ENCODE results near the gene PITPNB. TPM values are rescaled to one million over a fixed set of nuclear protein-coding genes. Genes with fewer than 3 reads are reported as not detected.

Gene PITPNB
- total RNA-seq, 4 donors from 2014 or later, result 28.0 to 48.2 (median 40.3) TPM

GRCh38 chr22:27867085-27867952, 51.7 kb downstream of the PITPNB start:
- intact Hi-C loops (cut with DNase I; ENCODE audit: low total_unique reads), result no loop called here
- Histone ChIP-seq H3K9me3 (no peaks in the 10 kb centered on the region), H3K36me3 (no peaks in the 10 kb centered on the region), H3K4me3 (no peak overlapping the region), H3K4me1 (peaks cover 41 to 82% (median 57%) of the 10 kb centered on the region in 4 donors), H3K27ac (peak overlapping the region; percentile 63 to 85 (median 80)), H3K27me3 (no peaks in the 10 kb centered on the region)
- no peak for TF ChIP-seq POLR2AphosphoS5 (IDR thresholded peaks at IDR 0.05)
- TF ChIP-seq POLR2A (IDR thresholded peaks at IDR 0.05), result no peak
- TF ChIP-seq CTCF (IDR thresholded peaks at IDR 0.05), result no peak
- no peak for TF ChIP-seq EP300 (IDR thresholded peaks at IDR 0.05; ENCODE audit: low read depth)
- WGBS, 2 donors (ENCODE audit: low coverage in 1 of 2), result 54 to 61% methylated on average over 4 of the region's 4 CpGs
- DNase-seq, result no peak
- in situ Hi-C loops (cut with MboI; ENCODE audit: low pct_ligation_motif_present in 1 of 4, low pct_unique_long_range_greater_than_20kb in 1 of 4, low sequenced_read_pairs in 3 of 4), result no loop called here

- no peak overlapping the region for H3K4me3 ChIP-seq
- peak overlapping the region; percentile 63 to 85 (median 80) for H3K27ac ChIP-seq
- no peak for DNase-seq
- H3K27me3 ChIP-seq, result no peaks in the 10 kb centered on the region
- WGBS, 2 donors (ENCODE audit: low coverage in 1 of 2), result 50 to 61% methylated on average over 7 of the region's 7 CpGs
- peaks cover 41 to 84% (median 57%) of the 10 kb centered on the region in 4 donors for H3K4me1 ChIP-seq
- intact Hi-C loops (cut with DNase I; ENCODE audit: low total_unique reads), result no loop called here
- H3K36me3 ChIP-seq, result no peaks in the 10 kb centered on the region
- no peaks in the 10 kb centered on the region for H3K9me3 ChIP-seq
- in situ Hi-C loops (cut with MboI; ENCODE audit: low pct_ligation_motif_present in 1 of 4, low pct_unique_long_range_greater_than_20kb in 1 of 4, low sequenced_read_pairs in 3 of 4), result no loop called here
- TF ChIP-seq CTCF (IDR thresholded peaks at IDR 0.05) (no peak), POLR2AphosphoS5 (IDR thresholded peaks at IDR 0.05) (peak in 2 of 3 donors; percentile 11 to 21)
Observed at GRCh38 chr22:27866135-27867084, 52.6 kb downstream of the PITPNB start.

- no peaks in the 10 kb centered on the region for H3K9me3 ChIP-seq
- H3K4me1 ChIP-seq, result peaks cover 41 to 80% (median 49%) of the 10 kb centered on the region in 4 donors
- H3K4me3 ChIP-seq, result no peak overlapping the region
- 75 to 79% methylated on average over 5 to 6 of the region's 6 CpGs for WGBS, 2 donors (ENCODE audit: low coverage in 1 of 2)
- DNase-seq, result no peak
- TF ChIP-seq POLR2AphosphoS5 (IDR thresholded peaks at IDR 0.05), result no peak
- TF ChIP-seq CTCF (IDR thresholded peaks at IDR 0.05), result no peak
- no peak for TF ChIP-seq EP300 (IDR thresholded peaks at IDR 0.05; ENCODE audit: low read depth)
- no peak for TF ChIP-seq POLR2A (IDR thresholded peaks at IDR 0.05)
- in situ Hi-C loops (cut with MboI; ENCODE audit: low pct_ligation_motif_present in 1 of 4, low pct_unique_long_range_greater_than_20kb in 1 of 4, low sequenced_read_pairs in 3 of 4), result no loop called here
- H3K36me3 ChIP-seq, result no peaks in the 10 kb centered on the region
- intact Hi-C loops (cut with DNase I; ENCODE audit: low total_unique reads), result no loop called here
- peak overlapping the region; percentile 63 to 85 (median 80) for H3K27ac ChIP-seq
- no peaks in the 10 kb centered on the region for H3K27me3 ChIP-seq
Observed at GRCh38 chr22:27865496-27865895, 53.6 kb downstream of the PITPNB start.

- TF ChIP-seq POLR2AphosphoS5 (IDR thresholded peaks at IDR 0.05) (no peak), EP300 (IDR thresholded peaks at IDR 0.05; ENCODE audit: low read depth) (no peak), CTCF (IDR thresholded peaks at IDR 0.05) (no peak), POLR2A (IDR thresholded peaks at IDR 0.05) (no peak)
- intact Hi-C loops (cut with DNase I; ENCODE audit: low total_unique reads), result no loop called here
- no peak overlapping the region for H3K4me3 ChIP-seq
- peaks cover 30 to 76% (median 45%) of the 10 kb centered on the region in 4 donors for H3K4me1 ChIP-seq
- H3K27ac ChIP-seq, result peak overlapping the region in 3 of 4 donors; percentile 36 to 85 (median 80)
- H3K9me3 ChIP-seq, result no peaks in the 10 kb centered on the region
- DNase-seq, result no peak
- in situ Hi-C loops (cut with MboI; ENCODE audit: low pct_ligation_motif_present in 1 of 4, low pct_unique_long_range_greater_than_20kb in 1 of 4, low sequenced_read_pairs in 3 of 4), result no loop called here
- no peaks in the 10 kb centered on the region for H3K27me3 ChIP-seq
- no peaks in the 10 kb centered on the region for H3K36me3 ChIP-seq
- WGBS, 2 donors (ENCODE audit: low coverage in 1 of 2), result 70 to 77% methylated on average over 2 of the region's 2 CpGs
Observed at GRCh38 chr22:27863556-27863955, 55.5 kb downstream of the PITPNB start.
